Tibial nerve (tissue), 4 donors: ENCODE measurements around the gene KCNG4. TPM values are rescaled to one million over a fixed set of nuclear protein-coding genes. Genes with fewer than 3 reads are reported as not detected.

ENCODE experiments used
- DNase-seq, 2 donors: peaks; one replicate each; pipeline ENCODE4 v3.0.0-alpha.2; 2019; ENCODE audit warnings: low spot score in 2 of 2
- H3K27ac ChIP-seq, 4 donors: fragments of 200-600 bp; sonication (generic) in 3 of 4; one replicate each; pipeline ENCODE4 v1.5.1; 2017 to 2019; ENCODE audit warnings: mild to moderate bottlenecking in 1 of 4
- H3K27me3 ChIP-seq, 2 donors: fragments of 200-600 bp; sonication (generic) in 1 of 2; one replicate each; pipeline versions ENCODE4 v1.5.1 to v1.6.0; 2017 to 2019
- H3K36me3 ChIP-seq, 3 donors: fragments of 200-600 bp; sonication (generic); one replicate each; pipeline ENCODE4 v1.5.1; 2018 to 2019
- H3K4me1 ChIP-seq, 4 donors: fragments of 200-600 bp; sonication (generic) in 3 of 4; one replicate each; pipeline ENCODE4 v1.5.1; 2017 to 2019
- H3K4me3 ChIP-seq, 4 donors: fragments of 200-600 bp; sonication (generic) in 3 of 4; one replicate each; pipeline ENCODE4 v1.5.1; 2017 to 2019; ENCODE audit warnings: mild to moderate bottlenecking in 1 of 4, moderate library complexity in 1 of 4
- H3K9me3 ChIP-seq, 4 donors: fragments of 200-600 bp; sonication (generic) in 3 of 4; one replicate each; pipeline ENCODE4 v1.5.1; 2017 to 2019
- CTCF ChIP-seq, 5 experiments: fragments of 200-600 bp in 3 of 5; fragments of 450-650 bp in 2 of 5; sonication (generic) in 3 of 5; IDR thresholded peaks; one replicate each; pipeline ENCODE4 v1.5.1; 2016 to 2019; ENCODE audit warnings: antibody characterized with exemption in 5 of 5, mild to moderate bottlenecking in 3 of 5, moderate library complexity in 2 of 5
- EP300 ChIP-seq, 2 donors: sonication (generic); formaldehyde crosslinking; IDR thresholded peaks; one replicate each; pipeline ENCODE4 v1.6.1; 2017; ENCODE audit warnings: antibody characterized with exemption in 2 of 2, mild to moderate bottlenecking in 1 of 2
- POLR2A ChIP-seq, 2 donors: fragments of 450-650 bp; IDR thresholded peaks; one replicate each; pipeline ENCODE4 v1.6.1; 2017; ENCODE audit warnings: antibody characterized with exemption in 2 of 2, mild to moderate bottlenecking in 2 of 2, moderate library complexity in 2 of 2
- WGBS, 2 donors: methylation state at CpG; one replicate each; pipeline ENCODE4 v1.1.5; 2018; 5-methylcytosine and 5-hydroxymethylcytosine counted together
- total RNA-seq, 4 donors: library from RNA; depleted of rRNA; stranded (reverse); fragments of >200 nt; gene quantifications; one replicate each; pipeline ENCODE4 v1.1.0, GENCODE V29; 2016

KCNG4 gene
- total RNA-seq, 4 donors from 2014 or later: 0.30 TPM; not detected in 3

- no peak for DNase-seq
Measured at GRCh38 chr16:84278333-84278732, 38.5 kb upstream of the KCNG4 start.

GRCh38 chr16:84277244-84277823 lies 37.5 kb upstream of the KCNG4 start:
- H3K9me3 ChIP-seq: no peaks in the 10 kb centered on the region
- TF ChIP-seq EP300 (IDR thresholded peaks at IDR 0.05) (no peak), POLR2A (IDR thresholded peaks at IDR 0.05) (no peak), CTCF (IDR thresholded peaks at IDR 0.05) (peak; percentile 74 to 90 (median 80))
- no peak overlapping the region for H3K27ac ChIP-seq
- no peak overlapping the region for H3K4me3 ChIP-seq
- no peaks in the 10 kb centered on the region for H3K36me3 ChIP-seq
- 33 to 34% methylated on average over 10 of the region's 10 CpGs for WGBS, 2 donors
- peak; percentile 43 to 78 for DNase-seq
- peaks cover 0 to 4% (median 0%) of the 10 kb centered on the region in 4 donors for H3K4me1 ChIP-seq
- no peaks in the 10 kb centered on the region for H3K27me3 ChIP-seq

More at GRCh38 chr16:84278333-84278732, 38.5 kb upstream of the KCNG4 start:
- no peak for TF ChIP-seq EP300 (IDR thresholded peaks at IDR 0.05)
- no peak for TF ChIP-seq POLR2A (IDR thresholded peaks at IDR 0.05)
- no peak for TF ChIP-seq CTCF (IDR thresholded peaks at IDR 0.05)
- Histone ChIP-seq H3K27ac (no peak overlapping the region), H3K9me3 (no peaks in the 10 kb centered on the region), H3K36me3 (no peaks in the 10 kb centered on the region), H3K4me1 (peaks cover 0 to 8% (median under 1%) of the 10 kb centered on the region in 4 donors), H3K27me3 (no peaks in the 10 kb centered on the region), H3K4me3 (no peak overlapping the region)
- WGBS, 2 donors: 91 to 92% methylated on average over 12 of the region's 12 CpGs

GRCh38 chr16:84275585-84276151 lies 35.9 kb upstream of the KCNG4 start:
- Histone ChIP-seq H3K4me1 (no peaks in the 10 kb centered on the region), H3K27ac (no peak overlapping the region), H3K9me3 (no peaks in the 10 kb centered on the region), H3K27me3 (no peaks in the 10 kb centered on the region), H3K4me3 (no peak overlapping the region), H3K36me3 (no peaks in the 10 kb centered on the region)
- WGBS, 2 donors: 72 to 80% methylated on average over 6 of the region's 6 CpGs
- DNase-seq: no peak
- TF ChIP-seq EP300 (IDR thresholded peaks at IDR 0.05) (no peak), POLR2A (IDR thresholded peaks at IDR 0.05) (no peak), CTCF (IDR thresholded peaks at IDR 0.05) (no peak)

GRCh38 chr16:84274515-84274914 lies 34.7 kb upstream of the KCNG4 start:
- H3K4me1 ChIP-seq: no peaks in the 10 kb centered on the region
- 89% methylated on average over 9 of the region's 9 CpGs for WGBS, 2 donors
- no peak overlapping the region for H3K27ac ChIP-seq
- H3K4me3 ChIP-seq: no peak overlapping the region
- no peaks in the 10 kb centered on the region for H3K36me3 ChIP-seq
- H3K9me3 ChIP-seq: no peaks in the 10 kb centered on the region
- no peak for DNase-seq
- no peaks in the 10 kb centered on the region for H3K27me3 ChIP-seq
- TF ChIP-seq POLR2A (IDR thresholded peaks at IDR 0.05): no peak
- TF ChIP-seq EP300 (IDR thresholded peaks at IDR 0.05): no peak
- no peak for TF ChIP-seq CTCF (IDR thresholded peaks at IDR 0.05)

GRCh38 chr16:84272740-84273320 lies 33.0 kb upstream of the KCNG4 start:
- Histone ChIP-seq H3K36me3 (no peaks in the 10 kb centered on the region), H3K27me3 (no peaks in the 10 kb centered on the region), H3K4me1 (no peaks in the 10 kb centered on the region), H3K27ac (no peak overlapping the region), H3K9me3 (no peaks in the 10 kb centered on the region), H3K4me3 (no peak overlapping the region)
- DNase-seq: no peak
- 28 to 74% methylated on average over 1 of the region's 1 CpG for WGBS, 2 donors
- no peak for TF ChIP-seq POLR2A (IDR thresholded peaks at IDR 0.05)
- no peak for TF ChIP-seq CTCF (IDR thresholded peaks at IDR 0.05)
- no peak for TF ChIP-seq EP300 (IDR thresholded peaks at IDR 0.05)
